ENCODE results near the gene DHRS12.

Gene DHRS12

GRCh38 chr13:51823359-51823758, 19.4 kb upstream of the DHRS12 start:
- TF ChIP-seq POLR2AphosphoS5 (IDR thresholded peaks at IDR 0.05; ENCODE audit: borderline replicate concordance, low read depth, low read length), result no peak
- no peak for TF ChIP-seq FOXP2 (optimal IDR thresholded peaks at IDR 0.05; ENCODE audit: control extremely low read depth, extremely low read length, insufficient read depth)
- no peak for TF ChIP-seq EZH2 (IDR thresholded peaks at IDR 0.05)
- Histone ChIP-seq H3K4me3 (no peak overlapping the region), H3K27ac (no peak overlapping the region), H3K9me3 (ENCODE audit: low read depth, low read length) (no peaks in the 10 kb centered on the region), H3K9ac (ENCODE audit: insufficient read length) (no peak overlapping the region), H3K36me3 (ENCODE audit: insufficient read depth, low read length) (no peaks in the 10 kb centered on the region)
- no peak for DNase-seq (ENCODE audit: low read depth, low spot score)

GRCh38 chr13:51822106-51822815, 18.3 kb upstream of the DHRS12 start:
- TF ChIP-seq FOXP2 (optimal IDR thresholded peaks at IDR 0.05; ENCODE audit: control extremely low read depth, extremely low read length, insufficient read depth), result no peak
- no peak for TF ChIP-seq EZH2 (IDR thresholded peaks at IDR 0.05)
- no peak for TF ChIP-seq POLR2AphosphoS5 (IDR thresholded peaks at IDR 0.05; ENCODE audit: borderline replicate concordance, low read depth, low read length)
- no peak for DNase-seq (ENCODE audit: low read depth, low spot score)
- Histone ChIP-seq H3K9ac (ENCODE audit: insufficient read length) (no peak overlapping the region), H3K9me3 (ENCODE audit: low read depth, low read length) (no peaks in the 10 kb centered on the region), H3K4me3 (no peak overlapping the region), H3K27ac (no peak overlapping the region), H3K36me3 (ENCODE audit: insufficient read depth, low read length) (no peaks in the 10 kb centered on the region)

GRCh38 chr13:51821606-51822005, 17.6 kb upstream of the DHRS12 start:
- no peak overlapping the region for H3K4me3 ChIP-seq
- no peaks in the 10 kb centered on the region for H3K36me3 ChIP-seq (ENCODE audit: insufficient read depth, low read length)
- no peaks in the 10 kb centered on the region for H3K9me3 ChIP-seq (ENCODE audit: low read depth, low read length)
- no peak overlapping the region for H3K27ac ChIP-seq
- DNase-seq (ENCODE audit: low read depth, low spot score), result no peak
- H3K9ac ChIP-seq (ENCODE audit: insufficient read length), result no peak overlapping the region
- no peak for TF ChIP-seq FOXP2 (optimal IDR thresholded peaks at IDR 0.05; ENCODE audit: control extremely low read depth, extremely low read length, insufficient read depth)
- TF ChIP-seq EZH2 (IDR thresholded peaks at IDR 0.05), result no peak
- TF ChIP-seq POLR2AphosphoS5 (IDR thresholded peaks at IDR 0.05; ENCODE audit: borderline replicate concordance, low read depth, low read length), result no peak

GRCh38 chr13:51820016-51820597, 16.1 kb upstream of the DHRS12 start:
- H3K9ac ChIP-seq (ENCODE audit: insufficient read length), result no peak overlapping the region
- no peaks in the 10 kb centered on the region for H3K36me3 ChIP-seq (ENCODE audit: insufficient read depth, low read length)
- DNase-seq (ENCODE audit: low read depth, low spot score), result no peak
- no peak overlapping the region for H3K27ac ChIP-seq
- H3K9me3 ChIP-seq (ENCODE audit: low read depth, low read length), result no peaks in the 10 kb centered on the region
- TF ChIP-seq EZH2 (IDR thresholded peaks at IDR 0.05) (no peak), POLR2AphosphoS5 (IDR thresholded peaks at IDR 0.05; ENCODE audit: borderline replicate concordance, low read depth, low read length) (no peak)
- no peak overlapping the region for H3K4me3 ChIP-seq

- Histone ChIP-seq H3K9me3 (ENCODE audit: low read depth, low read length) (no peaks in the 10 kb centered on the region), H3K9ac (ENCODE audit: insufficient read length) (no peak overlapping the region), H3K4me3 (no peak overlapping the region), H3K27ac (no peak overlapping the region), H3K36me3 (ENCODE audit: insufficient read depth, low read length) (no peaks in the 10 kb centered on the region)
- TF ChIP-seq FOXP2 (optimal IDR thresholded peaks at IDR 0.05; ENCODE audit: control extremely low read depth, extremely low read length, insufficient read depth) (no peak), POLR2AphosphoS5 (IDR thresholded peaks at IDR 0.05; ENCODE audit: borderline replicate concordance, low read depth, low read length) (no peak), EZH2 (IDR thresholded peaks at IDR 0.05) (no peak)
- no peak for DNase-seq (ENCODE audit: low read depth, low spot score)
Measured at GRCh38 chr13:51819544-51819943, 15.6 kb upstream of the DHRS12 start.

GRCh38 chr13:51818781-51819511, 15.0 kb upstream of the DHRS12 start:
- H3K9me3 ChIP-seq (ENCODE audit: low read depth, low read length), result no peaks in the 10 kb centered on the region
- no peak for DNase-seq (ENCODE audit: low read depth, low spot score)
- no peak overlapping the region for H3K4me3 ChIP-seq
- TF ChIP-seq FOXP2 (optimal IDR thresholded peaks at IDR 0.05; ENCODE audit: control extremely low read depth, extremely low read length, insufficient read depth), result no peak
- no peak for TF ChIP-seq POLR2AphosphoS5 (IDR thresholded peaks at IDR 0.05; ENCODE audit: borderline replicate concordance, low read depth, low read length)
- H3K9ac ChIP-seq (ENCODE audit: insufficient read length), result no peak overlapping the region
- H3K36me3 ChIP-seq (ENCODE audit: insufficient read depth, low read length), result no peaks in the 10 kb centered on the region
- no peak overlapping the region for H3K27ac ChIP-seq

GRCh38 chr13:51818276-51818675, 14.3 kb upstream of the DHRS12 start:
- TF ChIP-seq FOXP2 (optimal IDR thresholded peaks at IDR 0.05; ENCODE audit: control extremely low read depth, extremely low read length, insufficient read depth), result no peak
- TF ChIP-seq POLR2AphosphoS5 (IDR thresholded peaks at IDR 0.05; ENCODE audit: borderline replicate concordance, low read depth, low read length), result no peak
- TF ChIP-seq EZH2 (IDR thresholded peaks at IDR 0.05), result no peak
- Histone ChIP-seq H3K36me3 (ENCODE audit: insufficient read depth, low read length) (no peaks in the 10 kb centered on the region), H3K27ac (no peak overlapping the region), H3K9ac (ENCODE audit: insufficient read length) (no peak overlapping the region), H3K9me3 (ENCODE audit: low read depth, low read length) (no peaks in the 10 kb centered on the region), H3K4me3 (no peak overlapping the region)
- no peak for DNase-seq (ENCODE audit: low read depth, low spot score)

- Histone ChIP-seq H3K27ac (no peak overlapping the region), H3K36me3 (ENCODE audit: insufficient read depth, low read length) (no peaks in the 10 kb centered on the region), H3K9ac (ENCODE audit: insufficient read length) (no peak overlapping the region), H3K4me3 (no peak overlapping the region), H3K9me3 (ENCODE audit: low read depth, low read length) (no peaks in the 10 kb centered on the region)
- no peak for DNase-seq (ENCODE audit: low read depth, low spot score)
- TF ChIP-seq POLR2AphosphoS5 (IDR thresholded peaks at IDR 0.05; ENCODE audit: borderline replicate concordance, low read depth, low read length), result no peak
- TF ChIP-seq EZH2 (IDR thresholded peaks at IDR 0.05), result no peak
- TF ChIP-seq FOXP2 (optimal IDR thresholded peaks at IDR 0.05; ENCODE audit: control extremely low read depth, extremely low read length, insufficient read depth), result no peak
Measured at GRCh38 chr13:51817717-51818116, 13.8 kb upstream of the DHRS12 start.

All from SK-N-MC (cell line).